HCT116 (cell line): ENCODE data around the gene COPS3. TPM values are rescaled to one million over a fixed set of nuclear protein-coding genes. Genes with fewer than 3 reads are reported as not detected.

Experiments
- ATAC-seq: fragments of 200-7000 bp; cut with Tn5 transposase; 2 replicates; pipeline ENCODE4 v1.9.1; 2020; ENCODE audit warnings: mild to moderate bottlenecking, moderate library complexity
- BruUV-seq: library from RNA; stranded (reverse); fragments of 400-500 nt; replicated peaks from 2 replicates; lab custom pipeline; 2021; lab: Mats Ljungman, UMichigan
- CTCF ChIA-PET: fragments of 300-600 bp; sonication (Branson Sonifier 250); formaldehyde crosslinking; loops from one replicate; lab custom pipeline; 2021; ENCODE audit warnings: antibody characterized with exemption; lab: Charles Lee
- POLR2A ChIA-PET: fragments of 300-600, 350-600 bp; sonication (Branson Sonifier 250); formaldehyde crosslinking; loops from one replicate; lab custom pipeline; 2021; ENCODE audit warnings: antibody characterized with exemption; lab: Charles Lee
- RAD21 ChIA-PET, 2 experiments: fragments of 300-600 bp; sonication (Branson Sonifier 250); formaldehyde crosslinking; loops; one replicate each; lab custom pipeline; 2023; ENCODE audit warnings: low total read pairs in 2 of 2; ENCODE audit not compliant: uncharacterized antibody in 2 of 2, unreplicated experiment in 2 of 2, low non-redundant PET in 1 of 2; lab: Charles Lee
- DNase-seq: peaks from one replicate; pipeline ENCODE4 v3.0.0-alpha.2; 2010; ENCODE audit warnings: low read depth, low spot score
- H2AFZ ChIP-seq: fragments of 200-600 bp; shearing (Covaris generic), sonication (generic); 2 replicates; pipeline ENCODE4 v1.6.1; 2017; ENCODE audit warnings: low read depth, mixed run types, mixed read lengths, antibody characterized with exemption, low read length; ENCODE audit not compliant: poor library complexity, severe bottlenecking
- H3K27ac ChIP-seq: 2 replicates; pipeline ENCODE4 v1.5.1; 2012; ENCODE audit warnings: low read depth, low read length
- H3K27me3 ChIP-seq: fragments of 200-600 bp; sonication (generic); 2 replicates; pipeline ENCODE4 v1.6.1; 2016; ENCODE audit warnings: mixed run types, low read length, mixed read lengths; ENCODE audit not compliant: insufficient read depth
- H3K36me3 ChIP-seq, 2 experiments: fragments of 200-500 bp in 1 of 2; fragments of 200-600 bp in 1 of 2; sonication (Bioruptor generic) in 1 of 2; sonication (generic) in 1 of 2; 2 replicates each; pipeline versions ENCODE4 v1.5.1 to v1.6.1; 2014 to 2016; ENCODE audit warnings: low read length in 2 of 2, inconsistent platforms in 1 of 2, mixed read lengths in 1 of 2, mixed run types in 1 of 2; ENCODE audit not compliant: insufficient read depth in 2 of 2, control insufficient read depth in 1 of 2
- H3K4me1 ChIP-seq, 2 experiments: fragments of 200-600 bp in 1 of 2; sonication (generic) in 1 of 2; 2 replicates each; pipeline versions ENCODE4 v1.5.1 to v1.6.1; 2012 to 2017; ENCODE audit warnings: low read length in 2 of 2, inconsistent platforms in 1 of 2, mild to moderate bottlenecking in 1 of 2, mixed read lengths in 1 of 2, mixed run types in 1 of 2, moderate library complexity in 1 of 2; ENCODE audit not compliant: insufficient read depth in 2 of 2, control insufficient read depth in 1 of 2
- H3K4me2 ChIP-seq: fragments of 200-600 bp; sonication (generic); 2 replicates; pipeline ENCODE4 v1.6.1; 2017; ENCODE audit warnings: mixed run types, low read length, mixed read lengths
- H3K4me3 ChIP-seq, 2 experiments: fragments of 200-600 bp in 1 of 2; sonication (generic) in 1 of 2; replicated peaks in 1 of 2; 2 replicates each; pipeline ENCODE4 v1.5.1; 2011 to 2016; ENCODE audit warnings: low read length in 2 of 2, control low read depth in 1 of 2, low read depth in 1 of 2, mild to moderate bottlenecking in 1 of 2, mixed read lengths in 1 of 2, mixed run types in 1 of 2
- H3K79me2 ChIP-seq: fragments of 200-600 bp; sonication (generic); 2 replicates; pipeline ENCODE4 v1.6.1; 2017; ENCODE audit warnings: mild to moderate bottlenecking, mixed run types, low read length, moderate library complexity, mixed read lengths; ENCODE audit not compliant: insufficient read depth
- H3K9ac ChIP-seq: fragments of 200-600 bp; sonication (generic); 2 replicates; pipeline ENCODE4 v1.6.1; 2016; ENCODE audit warnings: low read length, mixed read lengths
- H3K9me2 ChIP-seq: fragments of 200-600 bp; sonication (generic), shearing (Covaris generic); 2 replicates; pipeline ENCODE4 v1.6.1; 2017; ENCODE audit warnings: mixed run types, mild to moderate bottlenecking, moderate library complexity; ENCODE audit not compliant: insufficient read depth
- H3K9me3 ChIP-seq, 2 experiments: fragments of 200-500 bp in 1 of 2; fragments of 200-600 bp in 1 of 2; sonication (Bioruptor generic) in 1 of 2; sonication (generic) in 1 of 2; 2 replicates each; pipeline ENCODE4 v1.6.1; 2014 to 2017; ENCODE audit warnings: low read length in 2 of 2, mixed read lengths in 2 of 2, inconsistent platforms in 1 of 2, low read depth in 1 of 2, mild to moderate bottlenecking in 1 of 2, mixed run types in 1 of 2, moderate library complexity in 1 of 2; ENCODE audit not compliant: control insufficient read depth in 1 of 2, insufficient read depth in 1 of 2
- H4K20me1 ChIP-seq: fragments of 200-600 bp; sonication (generic), shearing (Covaris generic); 2 replicates; pipeline ENCODE4 v1.6.1; 2017; ENCODE audit warnings: mixed run types, mild to moderate bottlenecking, moderate library complexity; ENCODE audit not compliant: insufficient read depth
- CBX3 ChIP-seq: IDR thresholded peaks from 2 replicates; pipeline ENCODE4 v1.6.1; 2012; ENCODE audit warnings: low read depth
- CEBPB ChIP-seq: IDR thresholded peaks from 2 replicates; pipeline ENCODE4 v1.6.1; 2012; ENCODE audit warnings: low read depth
- ELF1 ChIP-seq: IDR thresholded peaks from 2 replicates; pipeline ENCODE4 v1.6.1; 2012; ENCODE audit warnings: low read depth, borderline replicate concordance
- EZH2 ChIP-seq: fragments of 200-600 bp; sonication (generic); IDR thresholded peaks from 2 replicates; pipeline ENCODE4 v1.6.1; 2017; ENCODE audit warnings: antibody characterized with exemption, mixed run types
- FOSL1 ChIP-seq: IDR thresholded peaks from 2 replicates; pipeline ENCODE4 v1.6.1; 2012; ENCODE audit warnings: low read depth
- POLR2A ChIP-seq: IDR thresholded peaks from 2 replicates; pipeline ENCODE4 v1.7.0; 2011; ENCODE audit warnings: borderline replicate concordance; ENCODE audit not compliant: insufficient read depth, insufficient read length; ENCODE audit errors: extremely low read depth
- RAD21 ChIP-seq: IDR thresholded peaks from 2 replicates; pipeline ENCODE4 v1.6.1; 2012; ENCODE audit warnings: low read depth, mild to moderate bottlenecking
- SIN3A ChIP-seq: IDR thresholded peaks from 2 replicates; pipeline ENCODE4 v1.6.1; 2012; ENCODE audit warnings: low read depth
- SP1 ChIP-seq: IDR thresholded peaks from 2 replicates; pipeline ENCODE4 v1.6.1; 2012; ENCODE audit warnings: low read depth
- SRF ChIP-seq: IDR thresholded peaks from 2 replicates; pipeline ENCODE4 v1.6.1; 2012; ENCODE audit warnings: low read depth
- TCF7L2 ChIP-seq: IDR thresholded peaks from 2 replicates; pipeline ENCODE4 v1.7.0; 2011; ENCODE audit warnings: borderline replicate concordance, inconsistent platforms; ENCODE audit not compliant: insufficient read depth, insufficient read length; ENCODE audit errors: extremely low read depth
- YY1 ChIP-seq: IDR thresholded peaks from 2 replicates; pipeline ENCODE4 v1.6.1; 2011; ENCODE audit warnings: low read length, low read depth, moderate library complexity, mild to moderate bottlenecking; ENCODE audit not compliant: insufficient replicate concordance; ENCODE audit errors: extremely low read depth
- ZNF274 ChIP-seq: fragments of 200-500 bp; sonication (Bioruptor generic); IDR thresholded peaks from 2 replicates; pipeline ENCODE4 v1.6.1; 2014; ENCODE audit warnings: mild to moderate bottlenecking, low read depth, low read length, inconsistent platforms
- intact Hi-C: fragments of 100-400 bp; cut with micrococcal nuclease; formaldehyde crosslinking; loops from 2 replicates; pipeline ENCODE4 v1.10.0; 2022
- total RNA-seq: library from RNA; stranded (reverse); gene quantifications from one replicate; pipeline ENCODE4 v1.2.1, GENCODE V29; 2021; ENCODE audit not compliant: unreplicated experiment
- TF ChIP-seq, protein P1 (sequence below): IDR thresholded peaks from 2 replicates; pipeline ENCODE4 v1.6.1; 2011; ENCODE audit warnings: mild to moderate bottlenecking, low read length, moderate library complexity; ENCODE audit not compliant: insufficient replicate concordance; ENCODE audit errors: extremely low read depth
- TF ChIP-seq, protein P2 (sequence below), 3 experiments: fragments of 200-600 bp in 1 of 3; sonication (generic) in 1 of 3; IDR thresholded peaks in 2 of 3; conservative IDR thresholded peaks in 1 of 3; 2 replicates each; pipeline ENCODE4 v1.5.1; 2012 to 2017; ENCODE audit warnings: low read depth in 2 of 3, low read length in 2 of 3, antibody characterized with exemption in 1 of 3, borderline replicate concordance in 1 of 3, control low read depth in 1 of 3, mild to moderate bottlenecking in 1 of 3, mixed read lengths in 1 of 3, mixed run types in 1 of 3, moderate library complexity in 1 of 3; ENCODE audit not compliant: insufficient read depth in 1 of 3
- TF ChIP-seq, protein P3 (sequence below): IDR thresholded peaks from 2 replicates; pipeline ENCODE4 v1.6.1; 2012; ENCODE audit warnings: low read depth
- TF ChIP-seq, protein P4 (sequence below): IDR thresholded peaks from 2 replicates; pipeline ENCODE4 v1.6.1; 2012
- TF ChIP-seq, protein P5 (sequence below): IDR thresholded peaks from 2 replicates; pipeline ENCODE4 v1.6.1; 2012

The COPS3 gene
- total RNA-seq, 1 experiment from 2014 or later, result 99.0 TPM

DNA sequence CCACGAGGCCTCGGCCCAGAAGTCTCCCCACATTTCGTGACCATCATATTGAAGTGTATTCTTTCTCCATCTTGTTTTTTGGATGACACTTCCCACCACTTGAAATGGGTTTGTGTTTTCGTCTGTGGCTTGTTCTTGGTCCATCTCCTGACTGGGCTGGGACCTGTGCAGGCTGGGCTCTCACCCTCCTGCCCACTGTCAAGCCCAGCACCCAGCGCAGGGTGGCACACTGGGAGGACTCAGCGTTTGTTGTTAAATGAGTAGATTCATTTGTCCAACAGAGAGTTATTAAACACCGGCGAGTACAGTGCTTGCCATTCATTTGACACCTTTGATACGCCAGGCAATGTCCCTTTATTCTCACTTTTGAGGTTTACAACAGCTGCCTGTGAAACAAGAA is 44.8 kb upstream of the COPS3 start:
- ATAC-seq (no peak), DNase-seq (no peak)
- H4K20me1 ChIP-seq, result no peaks in the 10 kb centered on the region
- intact Hi-C loops, result no loop called here
- no peak overlapping the region for H3K4me3 ChIP-seq
- TF ChIP-seq EZH2 (no peak), RAD21 (no peak), YY1 (no peak), FOSL1 (no peak), SP1 (no peak), ZNF274 (no peak), CEBPB (no peak), ELF1 (no peak), CBX3 (no peak), SRF (no peak), TCF7L2 (no peak), SIN3A (no peak), POLR2A (no peak)
- TF ChIP-seq, protein P1, sequence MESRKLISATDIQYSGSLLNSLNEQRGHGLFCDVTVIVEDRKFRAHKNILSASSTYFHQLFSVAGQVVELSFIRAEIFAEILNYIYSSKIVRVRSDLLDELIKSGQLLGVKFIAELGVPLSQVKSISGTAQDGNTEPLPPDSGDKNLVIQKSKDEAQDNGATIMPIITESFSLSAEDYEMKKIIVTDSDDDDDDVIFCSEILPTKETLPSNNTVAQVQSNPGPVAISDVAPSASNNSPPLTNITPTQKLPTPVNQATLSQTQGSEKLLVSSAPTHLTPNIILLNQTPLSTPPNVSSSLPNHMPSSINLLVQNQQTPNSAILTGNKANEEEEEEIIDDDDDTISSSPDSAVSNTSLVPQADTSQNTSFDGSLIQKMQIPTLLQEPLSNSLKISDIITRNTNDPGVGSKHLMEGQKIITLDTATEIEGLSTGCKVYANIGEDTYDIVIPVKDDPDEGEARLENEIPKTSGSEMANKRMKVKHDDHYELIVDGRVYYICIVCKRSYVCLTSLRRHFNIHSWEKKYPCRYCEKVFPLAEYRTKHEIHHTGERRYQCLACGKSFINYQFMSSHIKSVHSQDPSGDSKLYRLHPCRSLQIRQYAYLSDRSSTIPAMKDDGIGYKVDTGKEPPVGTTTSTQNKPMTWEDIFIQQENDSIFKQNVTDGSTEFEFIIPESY, result no peak
- TF ChIP-seq, protein P2, sequence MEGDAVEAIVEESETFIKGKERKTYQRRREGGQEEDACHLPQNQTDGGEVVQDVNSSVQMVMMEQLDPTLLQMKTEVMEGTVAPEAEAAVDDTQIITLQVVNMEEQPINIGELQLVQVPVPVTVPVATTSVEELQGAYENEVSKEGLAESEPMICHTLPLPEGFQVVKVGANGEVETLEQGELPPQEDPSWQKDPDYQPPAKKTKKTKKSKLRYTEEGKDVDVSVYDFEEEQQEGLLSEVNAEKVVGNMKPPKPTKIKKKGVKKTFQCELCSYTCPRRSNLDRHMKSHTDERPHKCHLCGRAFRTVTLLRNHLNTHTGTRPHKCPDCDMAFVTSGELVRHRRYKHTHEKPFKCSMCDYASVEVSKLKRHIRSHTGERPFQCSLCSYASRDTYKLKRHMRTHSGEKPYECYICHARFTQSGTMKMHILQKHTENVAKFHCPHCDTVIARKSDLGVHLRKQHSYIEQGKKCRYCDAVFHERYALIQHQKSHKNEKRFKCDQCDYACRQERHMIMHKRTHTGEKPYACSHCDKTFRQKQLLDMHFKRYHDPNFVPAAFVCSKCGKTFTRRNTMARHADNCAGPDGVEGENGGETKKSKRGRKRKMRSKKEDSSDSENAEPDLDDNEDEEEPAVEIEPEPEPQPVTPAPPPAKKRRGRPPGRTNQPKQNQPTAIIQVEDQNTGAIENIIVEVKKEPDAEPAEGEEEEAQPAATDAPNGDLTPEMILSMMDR (IDR thresholded peaks at IDR 0.05 in 2 of 3, conservative IDR thresholded peaks at IDR 0.05 in 1 of 3; ENCODE audit: borderline replicate concordance in 1 of 3, insufficient read depth in 1 of 3, low read depth in 2 of 3, low read length in 2 of 3), result no peak
- TF ChIP-seq, protein P3, sequence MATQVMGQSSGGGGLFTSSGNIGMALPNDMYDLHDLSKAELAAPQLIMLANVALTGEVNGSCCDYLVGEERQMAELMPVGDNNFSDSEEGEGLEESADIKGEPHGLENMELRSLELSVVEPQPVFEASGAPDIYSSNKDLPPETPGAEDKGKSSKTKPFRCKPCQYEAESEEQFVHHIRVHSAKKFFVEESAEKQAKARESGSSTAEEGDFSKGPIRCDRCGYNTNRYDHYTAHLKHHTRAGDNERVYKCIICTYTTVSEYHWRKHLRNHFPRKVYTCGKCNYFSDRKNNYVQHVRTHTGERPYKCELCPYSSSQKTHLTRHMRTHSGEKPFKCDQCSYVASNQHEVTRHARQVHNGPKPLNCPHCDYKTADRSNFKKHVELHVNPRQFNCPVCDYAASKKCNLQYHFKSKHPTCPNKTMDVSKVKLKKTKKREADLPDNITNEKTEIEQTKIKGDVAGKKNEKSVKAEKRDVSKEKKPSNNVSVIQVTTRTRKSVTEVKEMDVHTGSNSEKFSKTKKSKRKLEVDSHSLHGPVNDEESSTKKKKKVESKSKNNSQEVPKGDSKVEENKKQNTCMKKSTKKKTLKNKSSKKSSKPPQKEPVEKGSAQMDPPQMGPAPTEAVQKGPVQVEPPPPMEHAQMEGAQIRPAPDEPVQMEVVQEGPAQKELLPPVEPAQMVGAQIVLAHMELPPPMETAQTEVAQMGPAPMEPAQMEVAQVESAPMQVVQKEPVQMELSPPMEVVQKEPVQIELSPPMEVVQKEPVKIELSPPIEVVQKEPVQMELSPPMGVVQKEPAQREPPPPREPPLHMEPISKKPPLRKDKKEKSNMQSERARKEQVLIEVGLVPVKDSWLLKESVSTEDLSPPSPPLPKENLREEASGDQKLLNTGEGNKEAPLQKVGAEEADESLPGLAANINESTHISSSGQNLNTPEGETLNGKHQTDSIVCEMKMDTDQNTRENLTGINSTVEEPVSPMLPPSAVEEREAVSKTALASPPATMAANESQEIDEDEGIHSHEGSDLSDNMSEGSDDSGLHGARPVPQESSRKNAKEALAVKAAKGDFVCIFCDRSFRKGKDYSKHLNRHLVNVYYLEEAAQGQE, result no peak
- TF ChIP-seq, protein P4, sequence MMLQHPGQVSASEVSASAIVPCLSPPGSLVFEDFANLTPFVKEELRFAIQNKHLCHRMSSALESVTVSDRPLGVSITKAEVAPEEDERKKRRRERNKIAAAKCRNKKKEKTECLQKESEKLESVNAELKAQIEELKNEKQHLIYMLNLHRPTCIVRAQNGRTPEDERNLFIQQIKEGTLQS, result no peak
- TF ChIP-seq, protein P5, sequence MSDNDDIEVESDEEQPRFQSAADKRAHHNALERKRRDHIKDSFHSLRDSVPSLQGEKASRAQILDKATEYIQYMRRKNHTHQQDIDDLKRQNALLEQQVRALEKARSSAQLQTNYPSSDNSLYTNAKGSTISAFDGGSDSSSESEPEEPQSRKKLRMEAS, result no peak
- no peaks in the 10 kb centered on the region for H3K27me3 ChIP-seq
- H3K4me2 ChIP-seq, result no peak overlapping the region
- no peaks in the 10 kb centered on the region for H3K4me1 ChIP-seq
- H3K9ac ChIP-seq, result no peak overlapping the region
- no peak overlapping the region for H2AFZ ChIP-seq
- BruUV-seq, result no TSS peak
- H3K36me3 ChIP-seq, result no peaks in the 10 kb centered on the region
- H3K9me3 ChIP-seq, result no peaks in the 10 kb centered on the region
- CTCF ChIA-PET, result no interaction called here
- POLR2A ChIA-PET, result no interaction called here
- H3K79me2 ChIP-seq, result no peaks in the 10 kb centered on the region
- RAD21 ChIA-PET, result no interaction called here
- H3K9me2 ChIP-seq, result no peaks in the 10 kb centered on the region
- H3K27ac ChIP-seq, result no peak overlapping the region
